HG03575 (cell line): Measurements from ENCODE around the gene TMEM176A.
"Not testable (repeated sequence)": the region's sequence is repeated elsewhere in the genome, so short reads cannot be mapped to it uniquely, and the experiment has no call there.

Experiments
- ATAC-seq: cut with Tn5 transposase; IDR thresholded peaks from one replicate; pipeline ENCODE4 v1.9.1; 2021; ENCODE audit not compliant: unreplicated experiment, insufficient number of reproducible peaks, low FRiP score; ENCODE audit errors: extremely low read depth

TMEM176A gene

DNA sequence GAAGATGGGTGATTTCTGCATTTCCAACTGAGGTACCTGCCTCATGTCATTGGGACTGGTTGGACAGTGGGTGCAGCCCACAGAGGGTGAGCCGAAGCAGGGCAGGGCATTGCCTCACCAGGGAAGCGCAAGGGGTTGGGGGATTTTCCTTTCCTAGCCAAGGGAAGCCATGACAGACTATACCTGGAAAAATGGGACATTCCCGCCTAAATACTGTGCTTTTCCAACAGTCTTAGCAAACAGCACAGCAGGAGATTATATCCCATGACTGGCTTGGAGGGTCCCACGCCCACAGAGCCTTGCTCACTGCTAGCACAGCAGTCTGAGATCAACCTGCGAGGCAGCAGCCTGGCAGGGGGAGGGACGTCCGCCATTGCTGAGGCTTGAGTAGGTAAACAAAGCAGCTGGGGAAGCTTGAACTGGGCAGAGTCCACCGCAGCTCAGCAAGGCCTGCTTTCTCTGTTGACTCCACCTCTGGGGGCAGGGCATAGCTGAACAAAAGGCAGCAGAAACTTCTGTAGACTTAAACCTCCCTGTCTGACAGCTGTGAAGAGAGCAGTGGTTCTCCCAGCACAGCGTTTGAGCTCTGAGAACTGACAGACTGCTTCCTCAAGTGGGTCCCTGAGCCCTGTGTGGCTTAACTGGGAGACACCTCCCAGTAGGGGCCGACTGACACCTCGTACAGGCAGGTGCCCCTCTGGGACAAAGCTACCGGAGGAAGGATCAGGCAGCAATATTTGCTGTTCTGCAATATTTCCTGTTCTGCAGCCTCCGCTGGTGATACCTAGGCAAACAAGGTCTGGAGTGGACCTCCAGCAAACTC, 7.3 kb downstream of the TMEM176A start:
- ATAC-seq, result not testable (repeated sequence)

DNA sequence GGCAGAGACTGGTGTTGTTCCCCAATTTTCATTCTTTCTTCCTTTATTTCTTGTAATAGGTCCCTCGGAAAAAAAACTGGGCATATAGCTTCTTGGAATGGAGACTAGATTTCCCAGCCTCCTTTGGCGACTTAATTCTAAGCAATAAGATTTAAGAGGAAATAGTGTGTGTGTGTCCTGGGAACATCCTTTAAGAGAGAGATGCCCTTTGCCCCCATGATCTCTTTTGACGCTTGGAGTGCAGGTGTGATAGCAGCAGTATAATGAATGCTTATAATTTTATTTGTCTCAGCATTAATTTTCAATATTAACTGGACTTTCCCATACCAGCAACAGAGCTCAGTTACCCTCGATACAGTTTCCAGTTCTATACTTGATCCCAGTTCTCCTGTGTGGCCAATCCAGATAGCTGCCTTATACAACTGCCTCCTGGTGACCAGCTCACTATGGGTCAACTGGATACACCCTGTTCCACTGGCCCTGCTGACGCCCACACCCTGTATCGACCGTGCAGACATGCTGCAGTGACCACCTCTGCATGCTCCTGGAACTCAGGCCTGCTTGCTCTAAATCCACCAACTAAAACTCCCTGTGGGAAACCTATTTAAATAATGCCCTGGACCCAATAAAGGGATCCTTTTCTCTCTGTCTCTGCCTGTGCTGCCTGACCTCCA, 13.9 kb downstream of the TMEM176A start:
- no peak for ATAC-seq

DNA sequence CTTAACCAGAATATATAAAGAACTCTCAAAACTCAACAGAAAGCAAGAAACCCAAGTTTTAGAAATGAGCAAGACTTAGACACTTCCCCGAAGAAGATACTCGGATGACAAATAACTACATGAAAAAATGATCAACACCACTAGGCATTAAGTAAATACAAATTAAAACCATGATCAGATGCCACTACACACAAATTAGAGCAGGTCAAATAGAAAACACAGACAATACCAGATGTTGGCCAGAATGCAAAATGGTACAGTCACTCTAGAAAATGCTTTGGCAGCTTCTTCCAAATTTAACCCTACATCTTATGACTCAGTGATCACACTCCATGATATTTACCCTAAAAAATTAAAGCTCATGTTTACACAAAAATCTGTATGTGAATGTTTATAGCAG, 18.4 kb downstream of the TMEM176A start:
- no peak for ATAC-seq

DNA sequence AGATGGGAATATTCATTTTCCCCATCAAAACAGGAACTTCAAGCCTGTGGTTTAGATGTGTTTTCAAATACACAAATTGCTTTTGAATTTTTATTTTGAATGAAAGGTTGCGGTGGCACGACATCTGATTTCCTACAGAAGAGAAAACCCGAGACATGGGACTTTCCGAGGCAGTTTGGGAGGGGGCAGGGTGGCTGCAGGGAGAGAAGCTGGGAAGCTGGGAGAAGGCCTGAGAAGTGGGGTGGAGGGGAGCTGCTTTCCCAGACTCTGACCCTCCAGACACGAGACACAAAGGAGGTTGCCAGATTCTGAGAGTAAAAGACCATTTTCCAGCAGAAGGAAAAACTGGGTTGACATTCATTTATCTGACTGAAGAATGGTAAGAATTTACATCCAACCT, 19.6 kb downstream of the TMEM176A start:
- ATAC-seq, result no peak

DNA sequence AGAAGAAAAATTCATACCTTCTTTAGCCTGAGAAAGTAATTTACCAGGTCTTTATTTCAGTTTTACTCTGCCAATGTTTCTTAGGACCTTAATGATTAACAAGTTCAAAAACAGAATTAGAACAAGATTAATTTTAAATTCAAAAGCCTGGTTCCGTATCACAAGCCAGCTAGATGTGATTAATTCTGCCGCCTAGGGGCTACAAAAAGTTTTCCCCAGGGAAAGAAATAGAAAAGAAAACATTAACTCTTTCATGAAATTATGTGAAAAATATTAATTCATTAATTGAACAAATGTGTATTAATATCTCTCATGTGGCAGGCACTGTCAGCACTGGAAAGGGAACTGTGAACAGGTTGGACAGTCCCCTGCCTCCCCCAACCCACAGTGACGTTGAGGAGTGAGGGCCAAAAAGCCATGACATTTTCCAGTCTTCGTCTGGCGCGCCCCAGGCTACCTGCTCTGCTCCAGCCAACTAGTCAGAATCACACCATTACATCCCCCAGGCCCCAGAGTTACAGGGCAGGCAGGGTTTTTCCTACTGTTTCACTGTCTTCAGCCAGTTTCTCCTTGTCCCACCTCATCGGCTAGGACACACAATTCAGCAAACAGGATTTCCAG, 20.1 kb downstream of the TMEM176A start:
- ATAC-seq, result no peak

DNA sequence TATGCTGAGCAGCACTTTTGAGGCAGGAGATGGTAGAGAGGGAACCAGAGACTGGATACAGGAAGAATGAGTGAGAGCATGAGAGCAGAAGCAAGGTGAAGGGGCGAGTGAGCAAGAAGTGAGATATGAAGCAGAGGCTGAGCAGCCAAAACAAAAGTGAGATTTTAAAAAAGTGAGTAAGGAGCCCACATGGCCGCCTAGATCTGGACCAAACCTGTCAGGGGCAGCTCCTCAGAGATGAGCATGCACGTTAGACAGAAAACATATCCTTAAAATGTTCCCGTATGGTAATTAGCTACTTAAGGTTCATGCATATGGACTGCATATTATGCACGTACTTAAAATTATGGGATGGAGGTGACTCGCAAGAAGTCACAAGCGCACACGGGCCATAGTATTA, 22.5 kb downstream of the TMEM176A start:
- ATAC-seq, result no peak

DNA sequence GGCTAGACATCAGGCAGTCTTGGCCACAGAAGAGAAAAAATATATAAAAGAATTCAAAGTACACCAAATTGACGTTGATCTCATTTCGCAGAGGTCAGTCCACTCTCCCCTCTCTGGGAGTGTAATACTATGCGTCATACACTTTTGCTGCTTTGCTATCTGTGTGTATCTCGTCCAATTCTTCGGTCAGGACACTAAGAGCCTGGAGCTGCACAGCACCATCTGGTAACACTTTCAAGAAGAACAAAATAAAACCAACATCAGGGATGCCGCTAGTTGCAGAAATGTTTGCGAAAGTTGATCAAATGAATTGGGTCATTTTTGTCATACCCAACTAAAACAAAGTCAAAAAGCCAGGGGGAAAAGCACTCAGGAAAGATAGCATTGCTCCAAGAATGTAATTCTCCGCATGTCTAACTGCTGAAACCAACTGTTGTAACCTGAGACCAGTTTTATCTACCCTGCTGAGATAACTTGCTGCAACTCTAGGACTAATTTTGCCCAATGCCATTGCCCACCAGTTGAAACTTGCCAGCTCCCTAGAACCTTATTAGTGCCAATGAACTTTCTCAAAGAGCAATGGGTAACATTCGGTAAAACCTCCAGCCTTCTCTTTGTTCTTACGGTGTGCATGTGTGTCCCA, 23.0 kb downstream of the TMEM176A start:
- ATAC-seq, result no peak

DNA sequence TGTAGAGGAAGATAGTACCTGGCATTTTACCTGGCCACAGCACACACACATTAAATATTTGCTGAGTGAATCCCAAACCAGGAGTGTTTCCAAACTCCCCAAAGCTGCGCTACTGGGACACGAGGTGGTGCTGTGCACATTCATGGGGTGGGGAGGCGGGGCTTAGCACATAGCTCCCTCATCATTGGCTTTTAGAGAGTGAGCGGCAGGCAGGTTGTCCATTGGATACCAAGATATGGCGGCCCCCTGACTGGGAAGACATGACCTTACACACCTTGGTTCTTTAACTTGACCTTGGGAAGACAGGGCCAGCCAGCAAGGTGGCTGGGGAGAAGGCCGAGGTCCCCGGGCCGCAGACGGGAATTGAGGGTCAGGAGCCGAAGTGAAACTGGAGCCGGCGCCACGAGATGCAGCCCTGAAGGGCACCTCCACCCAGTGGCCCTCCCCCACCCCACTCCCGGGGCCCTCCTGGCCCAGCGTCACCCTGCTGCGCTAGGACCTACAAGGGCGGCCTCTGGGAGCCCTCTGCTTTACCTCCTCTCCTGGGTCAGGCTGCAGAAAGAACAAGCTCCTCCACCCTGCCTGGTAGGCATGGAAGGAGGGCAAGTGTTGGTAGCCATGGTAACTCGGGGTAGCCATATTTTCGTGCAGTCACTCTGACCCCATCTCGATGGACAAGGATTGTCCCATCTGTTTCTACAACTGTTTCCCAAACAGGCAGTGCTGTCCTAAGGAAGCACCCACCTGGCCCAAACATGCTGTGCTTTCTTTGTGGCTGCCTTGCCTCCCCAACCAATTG, 24.0 kb downstream of the TMEM176A start:
- no peak for ATAC-seq

DNA sequence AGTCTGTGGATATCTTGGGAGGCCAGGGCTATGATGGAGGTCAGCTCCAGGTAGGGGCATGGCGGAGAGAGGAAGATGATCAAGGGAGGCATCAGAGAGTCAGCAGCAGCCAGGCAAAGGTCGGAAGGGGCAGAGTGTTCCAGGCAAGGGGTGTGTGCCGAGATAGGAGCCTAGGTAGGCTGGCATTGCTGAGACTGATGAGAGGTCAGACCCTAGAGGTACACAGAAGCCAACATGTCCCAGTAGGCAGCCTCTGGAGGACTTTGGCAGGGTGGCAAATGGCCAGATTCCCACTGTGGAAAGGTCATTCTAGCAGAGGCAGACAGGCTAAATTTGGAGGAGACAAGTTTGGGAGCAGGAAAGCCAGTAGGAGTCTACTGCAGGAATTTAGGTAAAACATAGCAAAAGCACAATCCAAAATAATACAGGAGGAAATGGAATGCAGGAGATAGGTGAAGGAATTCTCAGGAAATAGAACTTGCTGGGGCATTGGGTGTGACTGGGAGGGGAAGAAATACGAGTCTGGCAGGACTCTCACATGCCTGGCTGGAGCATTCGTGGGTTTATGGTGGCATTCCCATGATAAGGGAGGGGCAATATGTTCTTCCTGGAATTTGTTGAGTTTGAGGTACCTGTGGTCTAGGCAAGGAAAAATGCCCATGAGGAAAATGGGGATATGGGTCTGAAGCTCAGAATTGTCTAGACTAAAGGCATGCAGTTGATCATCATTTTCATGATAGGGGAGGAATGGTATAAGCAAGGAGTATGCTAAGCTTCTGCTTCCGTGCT, 25.7 kb downstream of the TMEM176A start:
- no peak for ATAC-seq

DNA sequence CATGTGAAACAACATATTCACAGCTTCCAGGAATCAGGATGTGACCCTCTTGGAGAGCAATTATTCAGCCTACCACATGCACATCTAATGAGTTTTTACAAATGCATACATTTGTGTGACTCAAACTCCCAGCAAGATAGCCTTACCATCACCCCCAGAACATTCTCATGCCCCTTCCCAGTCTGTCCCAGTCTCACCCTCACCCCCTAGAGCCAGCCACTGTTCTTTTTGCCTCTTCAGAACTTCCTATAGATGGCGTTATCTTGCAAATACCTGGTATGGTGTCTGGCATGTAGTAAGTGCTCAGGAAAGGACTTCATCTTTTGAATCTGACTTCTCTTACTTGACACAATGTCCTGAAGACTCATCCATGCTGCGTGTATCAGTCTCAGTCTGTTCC, 27.8 kb downstream of the TMEM176A start:
- ATAC-seq, result no peak

DNA sequence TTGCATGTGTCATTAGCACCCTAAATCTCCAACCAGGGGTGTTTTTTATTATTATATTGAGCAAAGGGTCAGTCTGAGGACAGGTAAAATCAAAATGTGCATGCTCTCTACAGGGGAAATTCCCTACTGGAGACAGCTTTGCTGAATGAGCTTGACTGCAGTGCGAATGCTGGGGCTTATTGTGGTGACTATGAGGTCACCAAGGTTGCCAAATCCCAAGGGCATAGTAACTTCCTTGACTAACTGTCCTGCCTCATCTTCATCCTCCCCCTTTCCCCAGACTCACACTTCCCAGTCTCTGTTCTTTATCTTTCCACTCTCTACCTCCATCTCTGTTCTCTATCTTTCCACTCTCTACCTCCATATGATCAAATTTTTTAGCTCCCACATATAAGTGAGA, 28.9 kb downstream of the TMEM176A start:
- ATAC-seq, result no peak

DNA sequence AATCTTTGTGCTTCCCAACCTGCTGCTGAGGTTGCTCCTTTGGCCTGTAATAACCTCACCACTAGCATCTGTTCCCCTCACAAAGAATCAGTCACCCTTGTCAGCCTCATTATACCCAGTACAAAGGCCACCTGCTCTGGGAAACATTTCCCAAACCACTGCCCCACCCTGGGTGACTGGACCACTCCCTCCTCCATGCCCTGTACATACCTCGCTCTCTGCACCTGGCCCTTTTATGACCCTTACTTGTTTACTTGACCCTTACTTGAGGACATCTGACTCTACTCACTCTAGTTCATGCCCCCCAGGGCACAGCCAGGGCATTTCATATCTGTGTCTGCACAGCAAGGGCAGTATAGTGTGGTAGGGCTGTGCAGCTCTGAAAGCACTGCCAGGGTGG, 30.4 kb downstream of the TMEM176A start:
- ATAC-seq, result no peak

DNA sequence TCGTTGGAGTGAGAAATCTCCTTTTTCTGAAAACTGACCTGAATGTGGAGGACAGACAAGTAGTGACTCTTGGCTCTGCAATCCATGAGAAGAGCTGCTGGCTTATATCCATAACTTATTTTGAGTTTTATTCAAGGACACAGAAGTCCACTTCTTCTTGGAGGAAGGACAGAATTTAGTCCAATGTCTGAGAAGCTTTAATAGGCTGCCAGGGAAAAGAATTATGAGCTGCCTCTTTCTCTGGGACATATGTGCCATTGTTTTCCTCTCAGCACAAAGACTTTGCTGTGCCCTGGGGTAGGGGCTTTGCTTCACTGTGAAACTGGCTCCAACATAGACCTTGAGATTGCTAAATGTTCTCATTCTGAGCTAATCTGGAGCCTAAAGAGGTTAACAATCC, 31.3 kb downstream of the TMEM176A start:
- no peak for ATAC-seq

DNA sequence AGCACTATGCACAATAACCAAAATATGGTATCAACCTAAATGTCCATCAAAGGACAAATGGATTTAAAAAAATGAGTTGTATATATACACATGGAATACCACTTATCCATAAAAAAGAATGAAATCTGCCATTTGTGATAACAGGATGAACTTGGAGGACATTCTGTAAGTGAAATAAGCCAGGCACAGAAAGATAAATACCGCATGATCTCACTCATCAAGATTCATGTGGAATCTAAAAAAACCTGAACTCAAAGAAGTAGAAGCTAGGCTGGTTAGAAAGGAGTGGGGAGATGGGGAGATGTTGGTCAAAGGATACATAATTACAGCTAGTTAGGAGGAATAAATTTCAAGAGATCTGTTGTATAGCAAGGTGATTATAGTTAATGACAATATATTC, 34.5 kb downstream of the TMEM176A start:
- no peak for ATAC-seq

DNA sequence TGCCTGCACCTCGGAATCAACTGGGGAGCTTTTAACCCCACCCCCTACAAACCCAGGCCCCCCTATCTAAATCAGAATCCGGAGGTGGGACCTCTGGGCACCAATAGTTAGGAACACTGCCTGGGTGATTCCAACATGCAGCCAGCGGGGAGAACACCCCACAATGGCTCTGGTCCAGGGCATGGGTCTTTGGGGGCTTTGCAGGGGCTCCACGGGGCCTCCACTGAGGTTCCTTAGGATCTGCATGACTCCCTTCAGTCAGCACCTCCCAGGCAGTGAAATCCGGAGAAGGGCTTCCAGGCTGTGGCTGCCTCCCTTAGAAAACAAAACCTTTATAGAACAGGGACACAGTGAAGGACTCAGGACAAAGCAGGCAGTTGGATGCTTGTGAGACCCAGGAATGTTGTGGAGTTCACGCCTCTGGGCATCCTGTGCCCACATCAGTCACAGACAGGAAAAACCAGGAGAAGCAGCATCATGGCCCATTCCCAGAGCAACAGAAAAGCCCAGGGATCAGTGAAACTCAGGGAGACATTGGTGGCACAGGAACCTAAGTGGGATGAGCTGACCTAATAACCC, 35.2 kb downstream of the TMEM176A start:
- no peak for ATAC-seq

DNA sequence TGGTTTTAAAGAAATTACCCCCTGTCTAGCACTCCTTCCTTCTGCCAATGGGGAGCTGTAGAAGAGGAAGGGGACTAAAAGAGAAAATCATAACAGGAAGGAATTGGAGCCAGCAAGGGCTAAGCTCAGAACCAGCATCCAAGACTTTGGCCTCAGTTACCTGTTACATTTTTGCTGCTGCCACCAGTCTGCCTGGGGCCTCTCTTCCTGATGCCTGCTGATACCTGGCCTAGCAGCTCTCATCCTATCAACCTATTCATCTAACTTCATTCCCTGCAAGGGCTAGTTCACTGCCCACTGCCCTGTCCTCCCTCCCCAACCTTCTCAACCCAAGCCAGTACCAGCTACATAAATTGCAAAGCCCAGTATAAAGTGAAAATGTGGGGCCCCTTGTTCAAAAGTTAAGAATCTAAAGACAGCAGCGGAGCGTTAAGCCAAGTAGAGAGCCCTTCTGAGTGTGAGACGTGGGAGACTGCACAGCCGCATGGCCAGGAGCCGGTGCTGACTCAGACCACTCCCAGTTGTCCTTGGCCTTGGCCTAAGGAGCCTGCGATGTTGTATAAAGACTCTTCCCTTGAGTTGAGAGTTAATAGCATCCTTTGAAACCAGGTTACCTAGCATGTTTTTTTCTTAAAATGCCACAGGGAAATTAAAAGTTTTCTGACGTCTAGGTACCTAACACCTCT, 38.5 kb downstream of the TMEM176A start:
- ATAC-seq, result no peak

DNA sequence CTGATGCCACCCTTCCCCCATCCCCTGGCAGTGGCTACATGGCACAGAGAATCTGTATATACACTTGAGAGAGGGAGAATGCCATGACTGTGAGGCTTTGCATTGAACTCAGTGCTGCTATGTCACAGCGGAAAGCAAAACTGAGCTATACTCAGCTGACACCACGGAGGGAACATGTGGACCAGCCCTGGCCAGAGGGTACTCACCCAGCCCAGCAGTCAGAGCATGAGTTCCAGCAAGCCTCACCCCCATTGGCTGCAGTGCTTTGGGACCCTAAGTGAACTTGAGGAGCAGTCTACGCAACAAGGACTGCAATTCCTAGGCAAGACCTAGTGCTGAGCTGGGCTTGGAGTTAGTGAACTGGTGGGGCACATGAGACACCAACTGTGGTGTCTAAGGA, 41.4 kb downstream of the TMEM176A start:
- ATAC-seq, result no peak
